Thyroid gland (tissue), 4 donors: Measurements from ENCODE around the gene MRTFB.

Experiments used
- CTCF ChIP-seq, 6 experiments: fragments of 200-600 bp in 3 of 6; fragments of 450-650 bp in 3 of 6; sonication (generic) in 3 of 6; IDR thresholded peaks; one replicate each; pipeline ENCODE4 v1.5.1; 2016 to 2019; ENCODE audit warnings: antibody characterized with exemption in 6 of 6, mild to moderate bottlenecking in 2 of 6, inconsistent platforms in 1 of 6, moderate library complexity in 1 of 6
- POLR2A ChIP-seq, 2 donors: fragments of 450-650 bp; IDR thresholded peaks; one replicate each; pipeline ENCODE4 v1.6.1; 2017; ENCODE audit warnings: antibody characterized with exemption in 2 of 2, mild to moderate bottlenecking in 2 of 2, moderate library complexity in 1 of 2

GRCh38 chr16:14070555-14070876 lies 603 bp upstream of the MRTFB start:
- no peak for TF ChIP-seq POLR2A (IDR thresholded peaks at IDR 0.05)
- no peak for TF ChIP-seq CTCF (IDR thresholded peaks at IDR 0.05)
